Measurements from ENCODE around the gene PLCB4. TPM values are rescaled to one million over a fixed set of nuclear protein-coding genes. Genes with fewer than 3 reads are reported as not detected.

The PLCB4 gene
- total RNA-seq, 1 donor from 2014 or later = 10.5 TPM

DNA sequence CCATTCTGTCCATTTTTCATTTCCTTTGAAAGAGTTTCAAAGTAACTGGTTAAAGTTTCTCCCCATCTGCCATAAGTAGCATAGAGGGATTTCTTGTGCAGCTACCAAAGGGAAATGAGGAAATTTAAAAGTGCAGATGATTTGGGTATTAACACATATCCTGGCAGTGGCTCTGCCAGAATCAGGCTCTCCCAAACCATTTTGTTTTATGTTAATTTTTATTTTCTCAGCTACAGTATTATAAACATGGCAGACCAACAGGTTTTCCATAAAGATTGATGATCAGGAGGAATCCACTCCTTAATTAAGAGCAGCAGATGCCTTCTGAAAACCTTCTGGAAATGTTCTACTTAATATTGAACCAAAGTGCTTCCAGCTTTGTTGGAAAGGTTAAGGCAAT is 13.9 kb downstream of the PLCB4 start:
- Mint-ChIP-seq H3K9me3 (ENCODE audit: unreplicated experiment) (no peaks in the 10 kb centered on the region), H3K4me1 (ENCODE audit: unreplicated experiment) (peaks cover 5% of the 10 kb centered on the region), H3K27ac (ENCODE audit: unreplicated experiment) (no peak overlapping the region), H3K4me3 (ENCODE audit: unreplicated experiment) (no peak overlapping the region), H3K36me3 (ENCODE audit: low read depth, unreplicated experiment) (no peaks in the 10 kb centered on the region), H3K27me3 (ENCODE audit: unreplicated experiment) (no peaks in the 10 kb centered on the region)
- no peak for DNase-seq (ENCODE audit: low spot score)
- TF ChIP-seq CTCF (IDR thresholded peaks at IDR 0.05; ENCODE audit: unreplicated experiment) = no peak

- Mint-ChIP-seq H3K27ac (ENCODE audit: unreplicated experiment) (no peak overlapping the region), H3K4me3 (ENCODE audit: unreplicated experiment) (no peak overlapping the region), H3K27me3 (ENCODE audit: unreplicated experiment) (no peaks in the 10 kb centered on the region), H3K4me1 (ENCODE audit: unreplicated experiment) (peaks cover 4% of the 10 kb centered on the region), H3K36me3 (ENCODE audit: low read depth, unreplicated experiment) (no peaks in the 10 kb centered on the region), H3K9me3 (ENCODE audit: unreplicated experiment) (no peaks in the 10 kb centered on the region)
- DNase-seq (ENCODE audit: low spot score) = no peak
- TF ChIP-seq CTCF (IDR thresholded peaks at IDR 0.05; ENCODE audit: unreplicated experiment) = no peak
Measured at GRCh38 chr20:9087531-9088217, 18.8 kb downstream of the PLCB4 start.

DNA sequence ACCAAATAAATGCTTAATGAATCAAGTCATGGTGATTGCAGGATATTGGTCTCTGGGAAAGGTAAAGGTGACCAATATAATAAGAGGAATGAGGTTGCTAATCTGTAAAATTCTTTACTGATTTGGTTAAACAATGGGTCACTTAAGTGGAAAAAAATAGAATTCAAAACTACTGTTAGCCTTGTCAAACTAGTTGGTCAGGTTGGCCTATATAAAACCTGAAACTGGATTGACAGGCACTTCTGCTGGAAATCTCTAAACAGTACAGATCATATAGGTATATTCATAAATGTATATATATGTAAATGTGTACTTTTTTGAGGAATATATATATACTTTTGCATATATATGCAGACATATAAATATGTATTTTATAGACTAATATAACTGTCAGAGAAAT is 19.7 kb downstream of the PLCB4 start:
- Mint-ChIP-seq H3K4me1 (ENCODE audit: unreplicated experiment) (peaks cover 13% of the 10 kb centered on the region), H3K4me3 (ENCODE audit: unreplicated experiment) (no peak overlapping the region), H3K36me3 (ENCODE audit: low read depth, unreplicated experiment) (no peaks in the 10 kb centered on the region), H3K27me3 (ENCODE audit: unreplicated experiment) (no peaks in the 10 kb centered on the region), H3K9me3 (ENCODE audit: unreplicated experiment) (no peaks in the 10 kb centered on the region), H3K27ac (ENCODE audit: unreplicated experiment) (no peak overlapping the region)
- TF ChIP-seq CTCF (IDR thresholded peaks at IDR 0.05; ENCODE audit: unreplicated experiment) = no peak
- no peak for DNase-seq (ENCODE audit: low spot score)

GRCh38 chr20:9092113-9092512 is 23.2 kb downstream of the PLCB4 start:
- Mint-ChIP-seq H3K27ac (ENCODE audit: unreplicated experiment) (no peak overlapping the region), H3K27me3 (ENCODE audit: unreplicated experiment) (no peaks in the 10 kb centered on the region), H3K36me3 (ENCODE audit: low read depth, unreplicated experiment) (no peaks in the 10 kb centered on the region), H3K4me3 (ENCODE audit: unreplicated experiment) (no peak overlapping the region), H3K4me1 (ENCODE audit: unreplicated experiment) (peaks cover 18% of the 10 kb centered on the region), H3K9me3 (ENCODE audit: unreplicated experiment) (no peaks in the 10 kb centered on the region)
- no peak for TF ChIP-seq CTCF (IDR thresholded peaks at IDR 0.05; ENCODE audit: unreplicated experiment)
- DNase-seq (ENCODE audit: low spot score) = no peak

GRCh38 chr20:9092655-9093054 is 23.8 kb downstream of the PLCB4 start:
- no peak for TF ChIP-seq CTCF (IDR thresholded peaks at IDR 0.05; ENCODE audit: unreplicated experiment)
- Mint-ChIP-seq H3K36me3 (ENCODE audit: low read depth, unreplicated experiment) (no peaks in the 10 kb centered on the region), H3K27ac (ENCODE audit: unreplicated experiment) (no peak overlapping the region), H3K27me3 (ENCODE audit: unreplicated experiment) (no peaks in the 10 kb centered on the region), H3K4me1 (ENCODE audit: unreplicated experiment) (peaks cover 18% of the 10 kb centered on the region), H3K4me3 (ENCODE audit: unreplicated experiment) (no peak overlapping the region), H3K9me3 (ENCODE audit: unreplicated experiment) (no peaks in the 10 kb centered on the region)
- DNase-seq (ENCODE audit: low spot score) = no peak

Measured in endothelial cell (in vitro differentiated cells).